ENCODE data around the gene SNED1. TPM values are rescaled to one million over a fixed set of nuclear protein-coding genes. Genes with fewer than 3 reads are reported as not detected.
"Not testable (repeated sequence)": the region's sequence is repeated elsewhere in the genome, so short reads cannot be mapped to it uniquely, and the experiment has no call there.

SNED1 gene
- total RNA-seq, 1 donor from 2014 or later = 148 TPM

DNA sequence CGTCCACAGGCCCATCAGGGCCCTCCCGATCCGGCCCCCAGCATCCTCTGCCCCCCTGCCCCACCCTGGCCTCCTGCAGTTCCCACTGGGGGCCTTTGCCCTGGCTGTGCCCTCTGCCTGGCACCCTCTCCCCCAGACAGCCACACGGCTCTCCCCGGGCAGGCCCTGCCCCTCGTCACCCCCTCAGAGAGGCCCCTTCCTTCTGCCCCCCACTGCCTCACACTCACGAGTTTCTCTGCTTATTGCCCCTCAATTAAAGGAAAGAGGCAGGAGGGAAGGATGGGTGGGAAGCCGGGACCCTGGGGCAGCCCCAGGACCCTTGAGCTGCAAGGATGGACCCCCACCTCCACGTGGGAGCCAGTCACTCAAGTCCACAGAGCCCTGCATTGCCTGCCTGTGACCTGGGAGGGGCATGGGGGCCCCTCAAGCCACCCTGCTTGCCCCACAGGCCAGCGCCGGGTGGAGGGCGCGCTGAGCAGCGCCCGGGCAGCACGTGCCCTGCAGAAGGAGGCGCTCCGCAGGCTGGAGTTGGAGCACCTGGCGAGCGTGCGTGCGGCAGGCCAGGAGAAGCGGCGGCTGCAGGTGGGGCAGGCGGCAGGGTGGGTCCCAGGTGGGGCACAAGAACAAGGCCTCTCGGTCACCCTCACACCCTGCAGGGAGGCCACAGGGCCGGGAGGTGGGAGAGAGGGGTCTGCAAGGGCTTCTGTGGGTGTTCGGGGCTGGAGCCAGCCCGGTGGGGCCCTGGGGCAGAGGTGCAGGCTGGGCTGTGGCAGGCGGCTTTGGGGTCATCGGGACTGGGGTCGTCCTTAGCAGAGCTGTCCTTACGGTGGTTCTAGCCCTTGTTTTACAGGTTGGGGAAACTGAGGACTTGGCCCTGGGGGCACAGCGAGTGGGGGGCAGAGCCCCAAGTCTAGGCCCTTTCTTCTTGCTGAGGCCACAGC is 30.5 kb upstream of the SNED1 start:
- intact Hi-C loops (cut with DNase I) = loop anchor here (10.0 kb wide), 1 partner anchor 1533 kb away; no protein-coding TSS in a partner anchor

DNA sequence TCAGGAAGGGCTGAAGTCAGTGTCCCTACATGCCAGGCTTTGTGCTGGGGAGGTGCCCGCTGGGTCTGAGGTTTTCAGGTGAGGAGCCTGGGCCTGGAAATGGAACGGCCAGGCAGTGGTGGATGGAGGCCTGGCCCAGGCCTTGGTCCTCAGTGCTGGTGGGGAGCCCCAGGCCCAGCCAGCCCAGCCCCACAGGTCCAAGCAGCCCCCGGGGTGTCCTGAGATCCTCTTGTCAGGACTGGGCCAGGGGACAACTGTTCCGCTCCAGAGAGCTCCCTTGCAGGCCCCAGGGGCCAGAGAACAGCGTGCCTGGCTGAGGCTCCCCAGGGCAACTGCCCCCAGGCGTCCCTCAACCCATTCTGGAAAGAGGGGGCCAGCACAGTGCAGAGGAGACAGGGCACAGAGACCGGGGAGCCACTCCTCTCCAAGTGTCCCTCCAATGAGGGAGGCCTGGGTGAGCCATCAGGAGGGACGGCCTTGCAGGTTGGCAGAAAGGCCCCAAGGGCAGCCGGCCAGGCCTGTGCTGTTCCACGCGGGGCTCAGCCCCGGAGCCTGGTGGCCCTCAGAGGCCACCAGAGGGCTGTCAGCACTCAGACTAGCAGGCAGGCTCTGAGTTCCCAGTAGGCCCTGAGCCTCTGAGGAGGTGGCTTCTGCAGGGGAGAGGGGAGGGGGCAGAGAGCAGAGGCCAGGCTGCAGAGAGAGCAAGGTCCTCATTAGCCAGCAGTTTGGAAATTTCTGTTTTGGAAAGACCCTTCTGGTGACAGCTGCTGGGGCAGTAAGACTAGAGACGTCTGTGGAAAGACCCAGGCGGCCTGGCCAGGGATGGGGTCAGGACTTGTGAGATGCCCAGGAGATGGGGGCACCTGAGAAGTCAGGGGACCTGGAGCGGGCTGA is 29.4 kb upstream of the SNED1 start:
- ATAC-seq (no peak), DNase-seq (ENCODE audit: low spot score) (peak; percentile 55)
- intact Hi-C loops (cut with DNase I) = loop anchor here (10.0 kb wide), 1 partner anchor 1534 kb away; no protein-coding TSS in a partner anchor

More for the DNA sequence above, 30.5 kb upstream of the SNED1 start:
- ATAC-seq (no peak), DNase-seq (ENCODE audit: low spot score) (peak; percentile 53)

- no peak for DNase-seq (ENCODE audit: low spot score)
- ATAC-seq = no peak
- intact Hi-C loops (cut with DNase I) = no loop called here
Observed at GRCh38 chr2:240970104-240970503, 28.3 kb upstream of the SNED1 start.

DNA sequence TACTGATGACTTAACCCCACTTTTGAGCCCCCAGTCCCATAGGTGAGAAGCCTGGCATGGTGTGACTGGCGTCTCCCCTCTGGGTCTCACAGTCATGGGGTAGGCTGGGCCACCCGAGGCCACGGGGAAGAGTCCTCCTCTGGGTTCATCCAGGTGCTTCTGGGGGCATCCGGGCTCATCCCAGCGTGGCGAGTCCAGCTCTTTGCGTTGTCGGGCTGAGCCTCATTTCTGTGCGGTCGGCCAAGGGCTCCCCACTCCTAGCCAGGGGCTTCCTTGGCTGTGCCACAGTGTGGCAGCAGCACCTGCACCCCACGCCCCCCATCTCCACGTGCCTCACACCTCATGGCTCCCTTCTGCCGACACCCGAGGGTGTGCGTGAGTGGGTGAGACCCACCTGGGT is 27.6 kb upstream of the SNED1 start:
- DNase-seq (ENCODE audit: low spot score) (no peak), ATAC-seq (no peak)
- intact Hi-C loops (cut with DNase I) = no loop called here

- peak; percentile 58 for ATAC-seq
- no peak for DNase-seq (ENCODE audit: low spot score)
- intact Hi-C loops (cut with DNase I) = no loop called here
Observed at GRCh38 chr2:240972201-240972600, 26.2 kb upstream of the SNED1 start.

- ATAC-seq (peak; percentile 89), DNase-seq (ENCODE audit: low spot score) (no peak)
- intact Hi-C loops (cut with DNase I) = no loop called here
Observed at GRCh38 chr2:240972636-240973521, 25.5 kb upstream of the SNED1 start.

DNA sequence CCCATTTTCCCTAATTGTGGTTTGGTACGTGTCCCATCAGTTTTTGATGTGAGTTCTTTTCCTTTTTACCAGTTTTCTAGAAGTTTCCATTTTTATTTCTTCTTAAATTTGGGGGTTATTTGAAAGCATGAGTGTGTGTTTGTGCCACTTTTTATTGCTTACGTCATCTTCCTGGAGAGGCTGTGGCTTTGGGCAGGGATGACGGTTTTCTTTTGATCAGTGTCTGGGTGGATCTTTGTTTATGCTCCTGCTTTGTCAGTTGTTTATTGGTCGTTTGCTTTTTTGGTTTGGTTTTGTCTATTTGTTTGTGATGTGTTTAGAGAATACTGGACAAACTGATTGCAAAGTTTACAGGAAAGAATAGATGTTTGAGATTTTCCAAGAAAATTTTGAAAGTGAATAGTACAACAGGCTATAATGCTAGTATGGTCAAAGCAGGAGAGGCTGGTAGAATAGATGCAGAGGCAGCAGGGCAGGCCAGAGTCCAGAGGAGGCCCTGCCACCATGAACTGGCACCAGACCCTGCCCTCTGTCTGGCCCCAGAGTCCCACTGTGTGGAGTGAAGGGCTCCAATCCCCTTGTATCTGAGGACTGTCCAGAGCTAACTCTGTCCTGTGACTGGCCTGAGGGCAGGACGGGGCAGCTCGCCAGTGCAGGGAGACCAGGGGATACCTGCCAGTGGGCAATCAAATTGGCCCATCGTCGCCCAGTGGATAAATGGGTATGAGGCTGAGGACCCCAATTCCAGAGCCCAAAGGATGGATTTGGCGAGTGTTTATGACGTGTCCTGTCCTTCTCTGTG is 23.4 kb upstream of the SNED1 start:
- intact Hi-C loops (cut with DNase I) = no loop called here
- ATAC-seq = no peak
- DNase-seq (ENCODE audit: low spot score) = no peak

- ATAC-seq; intact Hi-C loops (cut with DNase I); DNase-seq (ENCODE audit: low spot score): not testable (repeated sequence)
Observed at GRCh38 chr2:240975903-240976302, 22.5 kb upstream of the SNED1 start.

- intact Hi-C loops (cut with DNase I) = no loop called here
- no peak for ATAC-seq
- DNase-seq (ENCODE audit: low spot score) = peak; percentile 26
Observed at GRCh38 chr2:240981280-240981679, 17.1 kb upstream of the SNED1 start.

GRCh38 chr2:240981871-240982800 is 16.3 kb upstream of the SNED1 start:
- no peak for ATAC-seq
- DNase-seq (ENCODE audit: low spot score) = peak; percentile 52
- intact Hi-C loops (cut with DNase I) = no loop called here

DNA sequence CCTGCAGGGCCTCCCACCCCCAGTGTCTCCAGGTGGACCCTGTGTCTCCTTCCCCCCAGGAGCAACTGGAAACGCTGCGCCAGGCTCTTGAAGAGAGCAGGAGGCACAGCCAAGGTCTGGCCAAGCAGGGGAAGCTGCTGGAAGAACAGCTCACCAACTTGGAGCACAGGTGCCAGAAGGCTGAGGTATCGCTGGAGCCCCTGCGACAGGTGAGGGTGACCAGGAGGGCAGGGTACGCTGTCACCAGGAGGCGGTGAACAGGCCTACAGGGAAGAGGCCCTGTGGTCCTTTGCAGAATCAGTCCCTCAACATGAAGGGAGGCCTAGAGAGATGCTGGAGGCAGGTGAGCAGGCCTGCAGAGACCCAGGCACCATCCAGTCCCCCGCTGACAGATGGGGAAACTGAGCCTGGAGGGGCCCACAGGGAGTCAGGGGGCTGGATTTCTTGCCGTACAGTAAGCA is 15.6 kb upstream of the SNED1 start:
- DNase-seq (ENCODE audit: low spot score) (peak; percentile 49), ATAC-seq (no peak)
- intact Hi-C loops (cut with DNase I) = no loop called here

- ATAC-seq (peak; percentile 37), DNase-seq (ENCODE audit: low spot score) (peak; percentile 61)
- intact Hi-C loops (cut with DNase I) = no loop called here
Observed at GRCh38 chr2:240983361-240983995, 14.9 kb upstream of the SNED1 start.

- DNase-seq (ENCODE audit: low spot score) = peak; percentile 60
- intact Hi-C loops (cut with DNase I) = no loop called here
- ATAC-seq = peak; percentile 3
Observed at GRCh38 chr2:240983996-240984498, 14.4 kb upstream of the SNED1 start.

DNA sequence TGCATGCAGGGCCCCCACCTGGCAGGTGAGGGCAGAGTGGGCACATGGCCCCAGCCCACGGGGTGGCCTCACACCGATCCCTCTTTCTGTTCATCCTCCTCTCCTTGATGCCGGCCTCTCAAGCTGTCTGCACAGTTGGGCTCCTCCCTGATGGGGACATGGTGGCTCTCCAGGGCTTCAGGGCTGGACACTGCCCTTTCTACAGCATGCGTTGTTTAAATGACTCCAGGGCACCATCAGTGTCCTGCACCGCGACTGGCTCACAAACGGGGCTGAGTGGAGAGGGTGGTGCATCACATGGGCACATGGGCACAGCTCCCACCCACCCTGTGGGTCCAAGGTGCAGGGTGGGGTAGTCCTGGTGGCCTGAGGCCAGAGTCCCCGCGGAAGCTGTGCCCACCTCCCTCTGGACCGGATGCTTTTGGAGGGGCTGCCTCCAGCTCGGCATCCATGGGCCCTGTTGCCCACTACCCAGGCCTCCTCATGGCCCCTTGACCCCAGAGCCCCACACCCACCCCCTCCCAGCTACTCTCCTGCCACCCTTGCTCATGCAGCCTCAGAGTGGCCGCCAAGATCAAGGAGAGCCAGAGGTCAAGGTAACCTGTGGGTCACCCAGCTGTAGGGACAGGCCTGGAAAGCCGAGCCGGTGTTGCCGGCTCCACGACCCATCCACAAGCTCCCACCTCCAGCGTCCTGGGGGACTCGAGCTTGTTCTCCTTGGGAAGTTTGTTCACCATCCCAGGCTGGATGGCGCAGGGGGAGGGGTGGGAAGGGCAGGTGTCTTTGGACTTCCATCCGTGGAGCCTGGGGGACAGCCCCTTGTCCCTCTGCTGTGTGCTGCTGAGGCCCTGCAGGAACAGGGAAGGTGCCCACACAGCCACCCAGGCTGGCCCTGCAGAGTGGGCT is 12.3 kb upstream of the SNED1 start:
- intact Hi-C loops (cut with DNase I) = no loop called here
- ATAC-seq = peak; percentile 5
- peak; percentile 59 for DNase-seq (ENCODE audit: low spot score)

DNA sequence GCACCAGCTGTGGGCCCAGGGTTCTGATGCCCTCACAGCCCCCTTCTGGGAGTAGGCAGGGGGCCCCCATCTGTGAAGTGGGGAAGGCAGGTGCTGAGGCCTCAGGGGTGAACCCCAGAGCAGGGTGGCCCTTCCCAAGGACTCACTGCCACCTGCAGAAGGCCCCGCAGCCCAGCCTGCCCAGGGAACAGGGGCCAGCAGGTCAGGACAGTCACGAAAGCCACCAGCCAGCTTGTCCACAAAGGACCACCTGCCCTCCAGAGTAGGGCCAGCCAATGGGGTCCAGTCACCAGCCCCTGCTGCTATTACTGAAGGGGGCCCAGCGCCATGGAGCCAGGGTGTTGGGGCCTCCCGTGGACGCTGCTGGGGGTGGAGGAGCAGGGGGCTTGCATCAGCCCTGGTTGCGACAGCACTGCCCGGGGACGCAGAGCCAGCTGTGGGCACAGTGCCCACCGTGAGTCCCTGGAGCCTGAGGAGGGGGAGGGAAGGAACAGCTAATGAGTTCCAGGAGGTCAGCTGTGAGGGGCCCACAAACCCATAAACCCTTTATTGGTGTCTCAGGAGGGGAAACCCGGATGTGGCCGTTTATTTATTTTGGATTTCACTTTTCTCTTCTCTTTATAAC is 11.5 kb upstream of the SNED1 start:
- intact Hi-C loops (cut with DNase I) = no loop called here
- ATAC-seq = peak; percentile 74
- DNase-seq (ENCODE audit: low spot score) = peak; percentile 75
